Body of pancreas (tissue), 4 donors: ENCODE results near the gene UCHL3. TPM values are rescaled to one million over a fixed set of nuclear protein-coding genes. Genes with fewer than 3 reads are reported as not detected.
A peak's percentile ranks its signal among the peaks of the same experiment; 100 is the strongest.

Experiments
- ATAC-seq: fragments of 150-250 bp; one replicate; pipeline ENCODE4 v1.9.1; 2016
- DNase-seq, 4 donors: peaks; one replicate each; pipeline ENCODE4 v3.0.0-alpha.2; 2019
- H3K27ac ChIP-seq, 4 donors: fragments of 200-600 bp; sonication (generic); 1 replicate in 3 of 4; 2 replicates in 1 of 4; pipeline versions ENCODE4 v1.5.1 to v1.6.1; 2016 to 2019; ENCODE audit warnings: mild to moderate bottlenecking in 1 of 4, mixed read lengths in 1 of 4, moderate library complexity in 1 of 4
- H3K27me3 ChIP-seq, 2 donors: fragments of 200-600 bp; sonication (generic); one replicate each; pipeline ENCODE4 v1.6.0; 2016; ENCODE audit warnings: mild to moderate bottlenecking in 1 of 2
- H3K36me3 ChIP-seq, 2 donors: fragments of 200-600 bp; sonication (generic); replicated peaks in 1 of 2; 2 replicates each; pipeline ENCODE4 v1.5.1; 2016; ENCODE audit warnings: low read depth in 2 of 2; ENCODE audit not compliant: insufficient read depth in 1 of 2
- H3K4me1 ChIP-seq: fragments of 200-600 bp; sonication (generic); one replicate; pipeline ENCODE4 v1.6.0; 2016
- H3K4me3 ChIP-seq, 2 donors: fragments of 200-600 bp; sonication (generic); 1 replicate in 1 of 2; 2 replicates in 1 of 2; pipeline ENCODE4 v1.5.1; 2016 to 2019
- H3K9me3 ChIP-seq, 3 donors: fragments of 200-600 bp; sonication (generic); 1 replicate in 2 of 3; 2 replicates in 1 of 3; pipeline ENCODE4 v1.5.1; 2016
- POLR2A ChIP-seq, 3 donors: fragments of 450-650 bp; IDR thresholded peaks; one replicate each; pipeline ENCODE4 v1.6.1; 2016; ENCODE audit warnings: antibody characterized with exemption in 3 of 3, mild to moderate bottlenecking in 2 of 3
- WGBS, 2 donors: methylation state at CpG; one replicate each; pipeline ENCODE4 v1.1.5; 2017; 5-methylcytosine and 5-hydroxymethylcytosine counted together
- intact Hi-C: fragments of 100-400 bp; cut with DNase I; formaldehyde crosslinking; loops from one replicate; pipeline ENCODE4 v1.15.1; 2023
- total RNA-seq, 2 donors: library from RNA; depleted of rRNA; stranded (reverse); fragments of >200 nt; gene quantifications; one replicate each; pipeline ENCODE4 v1.1.0, GENCODE V29; 2016
- TF ChIP-seq, protein P1 (sequence below), 7 experiments: fragments of 450-650 bp in 4 of 7; fragments of 200-600 bp in 3 of 7; sonication (generic) in 3 of 7; IDR thresholded peaks; one replicate each; pipeline ENCODE4 v1.5.1; 2016 to 2019; ENCODE audit warnings: antibody characterized with exemption in 7 of 7

UCHL3 gene
- total RNA-seq, 2 donors from 2014 or later, result 2.0 to 20.5 TPM

DNA sequence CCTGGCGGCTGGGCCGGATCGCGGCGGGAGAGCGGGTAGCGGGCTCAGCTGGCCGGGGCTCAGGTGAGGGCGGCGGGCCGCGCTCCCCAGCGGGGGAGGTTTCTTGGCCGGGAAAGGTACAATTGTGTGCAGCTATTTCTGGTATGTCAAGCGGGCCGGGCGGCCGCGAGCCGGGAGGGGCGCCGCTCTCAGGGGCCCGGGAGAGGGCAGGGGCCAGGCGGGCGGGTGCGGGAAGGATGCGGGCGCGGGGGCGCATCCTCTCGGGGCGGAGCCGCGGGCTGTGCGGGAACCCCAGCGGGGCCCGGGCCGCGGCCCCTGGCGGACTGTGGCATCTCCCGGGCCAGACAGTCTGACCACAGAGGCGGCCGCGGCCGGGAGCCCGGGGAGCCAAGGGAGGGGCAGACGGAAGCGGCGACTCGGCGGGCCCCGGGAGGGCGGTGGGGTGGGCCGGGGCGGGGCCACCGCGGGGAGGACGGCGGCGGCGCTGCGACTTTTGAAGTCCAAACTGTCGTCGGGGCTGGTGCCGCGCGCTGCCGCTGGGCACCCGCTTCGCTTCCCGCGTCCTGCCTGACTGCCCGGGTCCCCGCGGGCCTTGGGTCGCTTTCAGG is 86.3 kb downstream of the UCHL3 start, which contains the start of gene LMO7:
LMO7 (plus strand) TSS at position 503 of the 608 bp plus-strand sequence. CDS start 328 bp downstream, outside the sequence.
- DNase-seq, result peak; percentile 54 to 65 (median 60)
- ATAC-seq, result peak; percentile 81
- peak in 2 of 3 donors; percentile 47 to 51 for TF ChIP-seq POLR2A (IDR thresholded peaks at IDR 0.05)
- TF ChIP-seq, protein P1, sequence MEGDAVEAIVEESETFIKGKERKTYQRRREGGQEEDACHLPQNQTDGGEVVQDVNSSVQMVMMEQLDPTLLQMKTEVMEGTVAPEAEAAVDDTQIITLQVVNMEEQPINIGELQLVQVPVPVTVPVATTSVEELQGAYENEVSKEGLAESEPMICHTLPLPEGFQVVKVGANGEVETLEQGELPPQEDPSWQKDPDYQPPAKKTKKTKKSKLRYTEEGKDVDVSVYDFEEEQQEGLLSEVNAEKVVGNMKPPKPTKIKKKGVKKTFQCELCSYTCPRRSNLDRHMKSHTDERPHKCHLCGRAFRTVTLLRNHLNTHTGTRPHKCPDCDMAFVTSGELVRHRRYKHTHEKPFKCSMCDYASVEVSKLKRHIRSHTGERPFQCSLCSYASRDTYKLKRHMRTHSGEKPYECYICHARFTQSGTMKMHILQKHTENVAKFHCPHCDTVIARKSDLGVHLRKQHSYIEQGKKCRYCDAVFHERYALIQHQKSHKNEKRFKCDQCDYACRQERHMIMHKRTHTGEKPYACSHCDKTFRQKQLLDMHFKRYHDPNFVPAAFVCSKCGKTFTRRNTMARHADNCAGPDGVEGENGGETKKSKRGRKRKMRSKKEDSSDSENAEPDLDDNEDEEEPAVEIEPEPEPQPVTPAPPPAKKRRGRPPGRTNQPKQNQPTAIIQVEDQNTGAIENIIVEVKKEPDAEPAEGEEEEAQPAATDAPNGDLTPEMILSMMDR (IDR thresholded peaks at IDR 0.05), result peak in 1 of 7 experiments; percentile 14
- Histone ChIP-seq H3K4me3 (peak within 1 kb of the TSS; percentile 48 to 56), H3K4me1 (peaks cover 18% of the 10 kb centered on the region), H3K27ac (peak within 1 kb of the TSS; percentile 78 to 87 (median 86)), H3K36me3 (no peaks in the 10 kb centered on the region), H3K9me3 (no peaks in the 10 kb centered on the region), H3K27me3 (peaks cover 0 to 3% of the 10 kb centered on the region in 2 donors)
- WGBS, 2 donors, result 0% methylated on average over 8 to 60 of the region's 76 CpGs
- intact Hi-C loops, result no loop called here

- ATAC-seq, result peak; percentile 36
- WGBS, 2 donors, result 1 to 2% methylated on average over 7 to 43 of the region's 58 CpGs
These were observed 87.0 kb downstream of the UCHL3 start for GRCh38 chr13:75636436-75637180.

GRCh38 chr13:75637181-75637750 is 87.7 kb downstream of the UCHL3 start:
- no peak for ATAC-seq
- 43 to 52% methylated on average over 16 of the region's 17 CpGs for WGBS, 2 donors

More at GRCh38 chr13:75636436-75637180, 87.0 kb downstream of the UCHL3 start:
- H3K4me3 ChIP-seq, result peak overlapping the region; percentile 48 to 56
- DNase-seq, result peak; percentile 13 to 35 (median 30)
- intact Hi-C loops, result no loop called here
- H3K9me3 ChIP-seq, result no peaks in the 10 kb centered on the region
- H3K27me3 ChIP-seq, result peaks cover 0 to 3% of the 10 kb centered on the region in 2 donors
- TF ChIP-seq POLR2A (IDR thresholded peaks at IDR 0.05), result peak in 1 of 3 donors; percentile 5
- TF ChIP-seq, protein P1 (IDR thresholded peaks at IDR 0.05), result no peak
- peak overlapping the region; percentile 78 to 87 (median 86) for H3K27ac ChIP-seq
- no peaks in the 10 kb centered on the region for H3K36me3 ChIP-seq
- peaks cover 18% of the 10 kb centered on the region for H3K4me1 ChIP-seq

DNA sequence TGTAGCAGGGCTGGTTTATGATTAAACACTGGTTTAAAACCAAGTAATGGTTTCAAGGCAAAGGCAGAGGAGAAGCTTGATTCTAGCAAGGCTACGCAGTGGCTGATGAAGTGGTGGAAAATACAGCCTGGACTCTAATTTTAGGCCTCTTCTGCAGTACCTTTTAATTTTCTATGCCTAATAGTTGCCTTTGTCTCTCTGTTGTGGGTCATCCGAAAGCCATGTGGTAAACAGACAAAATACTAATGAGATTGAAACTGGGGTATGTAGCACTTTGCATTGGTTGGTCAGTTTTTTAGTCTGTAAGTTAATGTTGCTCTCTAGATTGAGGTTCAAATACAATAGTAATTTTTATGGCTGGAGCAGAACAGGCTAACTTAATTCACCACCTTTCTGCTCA is 89.9 kb downstream of the UCHL3 start:
- no peaks in the 10 kb centered on the region for H3K9me3 ChIP-seq
- no peak for ATAC-seq
- no peak overlapping the region for H3K27ac ChIP-seq
- no peak for TF ChIP-seq POLR2A (IDR thresholded peaks at IDR 0.05)
- TF ChIP-seq, protein P1 (IDR thresholded peaks at IDR 0.05), result no peak
- peaks cover 18% of the 10 kb centered on the region for H3K4me1 ChIP-seq
- WGBS, 2 donors, result 81 to 86% methylated on average over 2 of the region's 2 CpGs
- intact Hi-C loops, result no loop called here
- no peaks in the 10 kb centered on the region for H3K36me3 ChIP-seq
- H3K4me3 ChIP-seq, result no peak overlapping the region
- H3K27me3 ChIP-seq, result peaks cover 0 to 3% of the 10 kb centered on the region in 2 donors
- DNase-seq, result no peak

More at GRCh38 chr13:75637181-75637750, 87.7 kb downstream of the UCHL3 start:
- no peaks in the 10 kb centered on the region for H3K36me3 ChIP-seq
- H3K4me3 ChIP-seq, result no peak overlapping the region
- H3K4me1 ChIP-seq, result peaks cover 18% of the 10 kb centered on the region
- DNase-seq, result no peak
- TF ChIP-seq, protein P1 (IDR thresholded peaks at IDR 0.05), result no peak
- no peak for TF ChIP-seq POLR2A (IDR thresholded peaks at IDR 0.05)
- peaks cover 0 to 3% of the 10 kb centered on the region in 2 donors for H3K27me3 ChIP-seq
- H3K27ac ChIP-seq, result no peak overlapping the region
- intact Hi-C loops, result no loop called here
- no peaks in the 10 kb centered on the region for H3K9me3 ChIP-seq
